Psoas muscle (tissue), 8 donors: Measurements from ENCODE around the gene PCED1A. TPM values are rescaled to one million over a fixed set of nuclear protein-coding genes. Genes with fewer than 3 reads are reported as not detected.

ENCODE experiments used
- ATAC-seq, 4 donors: fragments of 200-7000 bp; cut with Tn5 transposase; one replicate each; pipeline ENCODE4 v1.9.1; 2020; ENCODE audit warnings: moderate library complexity in 3 of 4, mild to moderate bottlenecking in 2 of 4
- DNase-seq, 2 donors: peaks; one replicate each; pipeline ENCODE4 v3.0.0-alpha.2; 2020
- H3K27ac ChIP-seq: fragments of 200-600 bp; one replicate; pipeline ENCODE4 v1.8.0; 2022
- H3K27me3 ChIP-seq, 3 donors: fragments of 200-600 bp in 1 of 3; one replicate each; pipeline versions ENCODE4 v1.6.1 to v1.8.0; 2013 to 2022; ENCODE audit warnings: low read length in 2 of 3, mild to moderate bottlenecking in 2 of 3, moderate library complexity in 1 of 3; ENCODE audit not compliant: insufficient read depth in 3 of 3
- H3K36me3 ChIP-seq, 2 donors: fragments of 200-600 bp in 1 of 2; one replicate each; pipeline versions ENCODE4 v1.6.1 to v1.8.0; 2013 to 2022; ENCODE audit warnings: low read depth in 1 of 2, mild to moderate bottlenecking in 1 of 2, moderate library complexity in 1 of 2; ENCODE audit not compliant: insufficient read depth in 1 of 2
- H3K4me1 ChIP-seq: fragments of 200-600 bp; one replicate; pipeline ENCODE4 v1.8.0; 2022
- H3K4me3 ChIP-seq: fragments of 200-600 bp; one replicate; pipeline ENCODE4 v1.8.0; 2022; ENCODE audit warnings: mild to moderate bottlenecking
- H3K9me3 ChIP-seq: fragments of 200-600 bp; one replicate; pipeline ENCODE4 v1.8.0; 2022
- CTCF ChIP-seq: fragments of 200-600 bp; IDR thresholded peaks from one replicate; pipeline ENCODE4 v1.8.0; 2022; ENCODE audit warnings: antibody characterized with exemption
- WGBS, 3 donors: extraction: QIAGEN DNeasy Blood & Tissue Kit; methylation state at CpG; one replicate each; pipeline versions ENCODE4 v1.1.6 to v1.1.7; 2013; 5-methylcytosine and 5-hydroxymethylcytosine counted together
- intact Hi-C, 2 donors: fragments of 100-400 bp; cut with DNase I; formaldehyde crosslinking; loops; one replicate each; pipeline versions ENCODE4 v1.11.0 to v1.14.2; 2022
- polyA plus RNA-seq, 3 donors: library from polyadenylated mRNA; stranded (reverse); fragments of 200-250 nt; gene quantifications; one replicate each; pipeline ENCODE4 v1.2.3, GENCODE V29; 2013
- total RNA-seq, 4 donors: library from RNA; stranded (reverse); fragmentation: NEBNext Ultra II Directional in 2 of 4; extraction: Animal tissue kit (Norgen Biotek cat#: 25700) in 2 of 4; gene quantifications; one replicate each; pipeline versions ENCODE4 v1.2.1 to v1.2.4, GENCODE V29; 2021 to 2023
- donor health status: healthy with polysubstance abuse.
- donor health status: DM: no; HTN: no; CAD: no; lungs with moderate emphysema.
- donor health status: Bipolar disorder and iron deficiency.
- donor health status: healthy.
- donor health status: DM: yes; HTN: yes; CAD: no.
- donor health status: DM: no; HTN: no; CAD: no.
- donor health status: DM: no; HTN: no; CAD: no.
- donor health status: DM: yes; HTN: yes; CAD: no.

The PCED1A gene
- total and polyA plus RNA-seq, 7 donors = 4.2 to 11.5 (median 6.4) TPM

- Histone ChIP-seq H3K4me3 (no peak overlapping the region), H3K27ac (no peak overlapping the region), H3K4me1 (no peaks in the 10 kb centered on the region), H3K36me3 (no peaks in the 10 kb centered on the region), H3K9me3 (no peaks in the 10 kb centered on the region), H3K27me3 (peaks cover 0 to 57% (median 22%) of the 10 kb centered on the region in 3 donors)
- no peak for ATAC-seq
- DNase-seq = no peak
- WGBS, 3 donors = 89 to 90% (median 89%) methylated on average over 24 of the region's 24 CpGs
- TF ChIP-seq CTCF = no peak
- intact Hi-C loops = no loop called here
Observed at GRCh38 chr20:2795451-2795850, 45.0 kb downstream of the PCED1A start.

- TF ChIP-seq CTCF = no peak
- Histone ChIP-seq H3K27me3 (peaks cover 0 to 52% (median 20%) of the 10 kb centered on the region in 3 donors), H3K4me1 (no peaks in the 10 kb centered on the region), H3K27ac (no peak overlapping the region), H3K4me3 (no peak overlapping the region), H3K9me3 (no peaks in the 10 kb centered on the region), H3K36me3 (no peaks in the 10 kb centered on the region)
- intact Hi-C loops = no loop called here
- 78 to 81% (median 80%) methylated on average over 11 of the region's 11 CpGs for WGBS, 3 donors
- ATAC-seq (no peak), DNase-seq (no peak)
Observed at GRCh38 chr20:2794866-2795447, 45.5 kb downstream of the PCED1A start.

- Histone ChIP-seq H3K27ac (no peak overlapping the region), H3K27me3 (peaks cover 0 to 45% (median 13%) of the 10 kb centered on the region in 3 donors), H3K4me3 (no peak overlapping the region), H3K4me1 (no peaks in the 10 kb centered on the region), H3K36me3 (no peaks in the 10 kb centered on the region), H3K9me3 (no peaks in the 10 kb centered on the region)
- 84 to 86% (median 86%) methylated on average over 23 of the region's 23 CpGs for WGBS, 3 donors
- DNase-seq = no peak
- intact Hi-C loops = no loop called here
- no peak for ATAC-seq
- TF ChIP-seq CTCF = no peak
Observed at GRCh38 chr20:2794202-2794748, 46.2 kb downstream of the PCED1A start.

GRCh38 chr20:2793471-2793870 lies 47.0 kb downstream of the PCED1A start:
- H3K27me3 ChIP-seq = peaks cover 0 to 37% (median 11%) of the 10 kb centered on the region in 3 donors

More at GRCh38 chr20:2793471-2793870, 47.0 kb downstream of the PCED1A start:
- no peaks in the 10 kb centered on the region for H3K9me3 ChIP-seq
- intact Hi-C loops = no loop called here
- H3K4me1 ChIP-seq = no peaks in the 10 kb centered on the region
- WGBS, 3 donors = 87 to 92% (median 91%) methylated on average over 6 of the region's 6 CpGs
- TF ChIP-seq CTCF = no peak
- no peak for ATAC-seq
- H3K4me3 ChIP-seq = no peak overlapping the region
- H3K27ac ChIP-seq = no peak overlapping the region
- no peaks in the 10 kb centered on the region for H3K36me3 ChIP-seq
- DNase-seq = no peak

Other genes starting within 250 kb of the PCED1A start
- 100 to 1,000 TPM in 2 of 4 donors, 10 to 100 TPM in 2; 90.9 to 114 (median 102) TPM for gene NOP56, start 188.0 kb downstream of the PCED1A start, total RNA-seq
- 100 to 1,000 TPM in 1 of 3 donors, 10 to 100 TPM in 2; 63.2 to 173 (median 84.1) TPM for gene NOP56, start 188.0 kb downstream of the PCED1A start, polyA plus RNA-seq
- gene IDH3B, start 176.4 kb downstream of the PCED1A start, total RNA-seq = 100 to 1,000 TPM in 2 of 4 donors, 10 to 100 TPM in 2; 58.8 to 153 (median 97.6) TPM
- 100 to 1,000 TPM in 2 of 3 donors, 10 to 100 TPM in 1; 86.0 to 262 (median 166) TPM for gene IDH3B, start 176.4 kb downstream of the PCED1A start, polyA plus RNA-seq
- gene EBF4, start 147.9 kb downstream of the PCED1A start, total RNA-seq = 1 to 10 TPM; 1.2 to 1.9 (median 1.5) TPM
- gene EBF4, start 147.9 kb downstream of the PCED1A start, polyA plus RNA-seq = under 1 TPM; 0.42 to 0.87 (median 0.52) TPM
- 1 to 10 TPM in 1 of 4 donors, under 1 TPM in 3; 0.27 to 1.3 (median 0.53) TPM for gene CPXM1, start 40.0 kb downstream of the PCED1A start, total RNA-seq
- gene CPXM1, start 40.0 kb downstream of the PCED1A start, polyA plus RNA-seq = 1 to 10 TPM in 1 of 3 donors, under 1 TPM in 2; 0.30 to 1.1 (median 0.34) TPM
- gene C20orf141, start 25.7 kb downstream of the PCED1A start, total RNA-seq = not detected
- not detected for gene C20orf141, start 25.7 kb downstream of the PCED1A start, polyA plus RNA-seq
- gene TMEM239, start 24.3 kb downstream of the PCED1A start, total RNA-seq = not detected
- not detected for gene TMEM239, start 24.3 kb downstream of the PCED1A start, polyA plus RNA-seq
- 10 to 100 TPM; 19.2 to 25.5 (median 23.7) TPM for gene VPS16, start 90 bp upstream of the PCED1A start, total RNA-seq
- gene VPS16, start 90 bp upstream of the PCED1A start, polyA plus RNA-seq = 10 to 100 TPM; 17.1 to 20.2 (median 18.1) TPM
- 10 to 100 TPM; 15.0 to 19.9 (median 18.2) TPM for gene PTPRA, start 32.8 kb upstream of the PCED1A start, total RNA-seq
- 1 to 10 TPM; 7.6 to 9.6 (median 8.2) TPM for gene PTPRA, start 32.8 kb upstream of the PCED1A start, polyA plus RNA-seq
- not detected for gene GNRH2, start 203.0 kb upstream of the PCED1A start, total RNA-seq
- gene GNRH2, start 203.0 kb upstream of the PCED1A start, polyA plus RNA-seq = under 1 TPM in 1 of 3 donors, not detected in 2; 0.39 TPM
- gene MRPS26, start 205.4 kb upstream of the PCED1A start, total RNA-seq = 10 to 100 TPM; 42.8 to 49.0 (median 44.7) TPM
- gene MRPS26, start 205.4 kb upstream of the PCED1A start, polyA plus RNA-seq = 100 to 1,000 TPM in 1 of 3 donors, 10 to 100 TPM in 2; 51.6 to 150 (median 68.7) TPM
- gene OXT, start 231.0 kb upstream of the PCED1A start, total RNA-seq = not detected
- under 1 TPM; 0.12 to 0.73 (median 0.17) TPM for gene OXT, start 231.0 kb upstream of the PCED1A start, polyA plus RNA-seq
- not detected for gene AVP, start 244.1 kb upstream of the PCED1A start, total RNA-seq
- gene AVP, start 244.1 kb upstream of the PCED1A start, polyA plus RNA-seq = not detected